Mesodermal cell (in vitro differentiated cells): Measurements from ENCODE around the gene EIF4A3.

ENCODE experiments used
- H3K27ac ChIP-seq: 2 replicates; pipeline ENCODE4 v1.7.0; 2013; ENCODE audit warnings: mild to moderate bottlenecking, low read depth, low read length, moderate library complexity; ENCODE audit not compliant: severe bottlenecking
- H3K36me3 ChIP-seq: 2 replicates; pipeline ENCODE4 v1.7.1; 2013; ENCODE audit warnings: mild to moderate bottlenecking, low read length, moderate library complexity; ENCODE audit not compliant: control insufficient read depth, insufficient read depth
- H3K4me1 ChIP-seq: one replicate; pipeline ENCODE4 v1.7.1; 2013; ENCODE audit warnings: mild to moderate bottlenecking, low read length; ENCODE audit not compliant: insufficient read depth, control insufficient read depth, poor library complexity, severe bottlenecking
- H3K4me3 ChIP-seq: 2 replicates; pipeline ENCODE4 v1.7.0; 2013; ENCODE audit warnings: low read length, control low read depth, mild to moderate bottlenecking; ENCODE audit not compliant: insufficient read depth, poor library complexity, severe bottlenecking; ENCODE audit errors: extremely low read depth
- H3K9me3 ChIP-seq: 2 replicates; pipeline ENCODE4 v1.7.1; 2013; ENCODE audit warnings: mild to moderate bottlenecking, low read length, moderate library complexity; ENCODE audit not compliant: control insufficient read depth
- WGBS, 2 experiments: methylation state at CpG; one replicate each; pipeline ENCODE4 v1.1.5; 2013; ENCODE audit warnings: missing lambda C conversion rate in 2 of 2; ENCODE audit not compliant: insufficient coverage in 2 of 2; 5-methylcytosine and 5-hydroxymethylcytosine counted together

The EIF4A3 gene

DNA sequence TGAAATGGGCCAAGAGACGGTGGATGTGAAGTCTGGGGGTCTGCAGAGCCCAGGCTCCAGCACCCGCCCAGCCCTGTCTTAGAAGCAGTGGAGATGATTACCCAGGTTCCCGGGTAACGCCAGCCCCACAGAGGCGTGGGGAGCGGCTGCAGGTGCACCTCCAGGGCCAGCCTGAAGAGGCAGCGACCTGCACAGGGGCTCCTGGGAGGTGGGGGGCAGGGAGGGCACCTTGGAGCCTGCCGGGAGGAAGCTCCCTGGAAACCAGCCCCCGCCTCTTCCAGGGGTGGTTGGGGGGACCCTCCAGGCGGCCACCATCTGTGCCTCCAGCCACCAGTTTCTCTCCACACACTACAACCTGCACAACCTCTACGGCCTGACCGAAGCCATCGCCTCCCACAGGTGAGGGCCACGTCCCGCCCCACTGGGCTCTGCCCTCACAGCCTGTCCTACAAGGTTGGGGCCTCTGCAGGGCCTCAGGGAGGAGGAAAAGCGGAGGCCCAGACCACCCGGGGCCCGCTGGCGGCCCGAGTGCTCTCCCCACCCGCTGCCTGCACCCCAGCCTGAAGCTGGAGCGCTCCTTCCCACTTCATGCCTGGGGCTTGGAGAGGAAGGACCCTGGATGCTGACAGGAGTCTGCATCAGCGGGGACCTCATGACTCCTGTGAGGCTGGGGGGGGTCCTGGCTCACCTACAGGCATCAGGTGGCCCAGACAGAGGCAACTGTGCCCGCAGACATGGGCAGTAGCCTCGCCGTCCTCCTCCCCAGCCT is 35.0 kb downstream of the EIF4A3 start:
- H3K9me3 ChIP-seq = peaks cover 9% of the 10 kb centered on the region

DNA sequence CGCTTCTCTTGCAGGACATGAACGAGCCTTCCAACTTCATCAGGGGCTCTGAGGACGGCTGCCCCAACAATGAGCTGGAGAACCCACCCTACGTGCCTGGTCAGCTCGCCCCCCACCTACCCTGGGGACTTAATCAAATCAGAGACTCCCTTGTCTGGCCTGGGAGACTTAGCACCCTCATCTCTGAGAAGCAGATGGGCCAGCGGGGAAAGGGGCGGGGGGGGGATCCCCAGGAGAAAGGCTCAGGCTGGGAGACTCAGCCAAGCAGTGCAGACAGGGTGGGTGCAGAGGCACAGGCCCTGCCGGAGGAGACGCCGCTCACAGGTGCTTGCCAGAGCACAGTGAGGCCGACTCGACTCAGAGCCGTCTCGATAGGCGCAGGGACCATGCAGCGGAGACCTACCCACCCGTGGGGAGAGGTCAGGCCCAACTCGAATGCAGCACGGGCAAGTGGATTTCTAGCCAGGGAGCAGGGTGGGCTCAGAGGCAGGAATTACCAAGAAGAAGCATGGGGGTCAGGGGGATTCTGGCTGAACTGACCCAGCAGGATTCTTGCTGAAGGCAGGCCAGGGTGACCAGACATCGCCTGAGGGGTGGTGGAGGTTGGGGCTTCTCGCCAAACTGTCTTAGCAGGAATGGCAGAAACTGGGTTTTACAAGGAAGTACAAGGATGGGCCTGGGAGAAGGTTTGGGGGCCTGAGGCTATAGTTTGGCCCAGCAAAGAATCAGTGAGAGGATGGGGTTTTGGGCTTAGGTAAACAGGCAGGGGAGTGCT is 35.8 kb downstream of the EIF4A3 start:
- no peak overlapping the region for H3K4me3 ChIP-seq
- H3K4me1 ChIP-seq = no peaks in the 10 kb centered on the region
- WGBS, 2 experiments = 95 to 98% methylated on average over 8 to 20 of the region's 21 CpGs
- peaks cover 3% of the 10 kb centered on the region for H3K36me3 ChIP-seq
- H3K27ac ChIP-seq = no peak overlapping the region
- peaks cover 9% of the 10 kb centered on the region for H3K9me3 ChIP-seq

More for the DNA sequence above, 35.0 kb downstream of the EIF4A3 start:
- Histone ChIP-seq H3K36me3 (peaks cover 3% of the 10 kb centered on the region), H3K4me1 (peaks cover 3% of the 10 kb centered on the region), H3K27ac (no peak overlapping the region), H3K4me3 (no peak overlapping the region)
- WGBS, 2 experiments = 84 to 94% methylated on average over 9 to 23 of the region's 26 CpGs

DNA sequence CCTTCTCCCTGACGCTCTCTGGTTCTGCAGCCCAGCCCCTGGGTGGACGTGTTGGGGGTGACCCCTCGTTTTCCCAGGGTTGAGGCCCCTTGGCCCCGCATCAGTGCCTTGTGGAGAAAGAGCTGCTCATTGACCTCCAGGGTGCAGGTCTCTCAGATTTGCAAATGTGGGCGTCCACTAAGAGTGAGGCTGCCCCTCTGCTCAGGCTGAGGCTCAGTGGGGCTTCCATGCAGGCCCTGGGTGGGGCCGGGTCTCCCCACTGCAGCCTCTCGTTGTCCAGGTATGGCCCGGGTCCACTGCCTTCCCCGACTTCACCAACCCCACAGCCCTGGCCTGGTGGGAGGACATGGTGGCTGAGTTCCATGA is 36.5 kb downstream of the EIF4A3 start:
- H3K9me3 ChIP-seq = peaks cover 9% of the 10 kb centered on the region
- H3K4me3 ChIP-seq = no peak overlapping the region
- no peaks in the 10 kb centered on the region for H3K4me1 ChIP-seq
- H3K27ac ChIP-seq = no peak overlapping the region
- 76 to 81% methylated on average over 6 to 9 of the region's 9 CpGs for WGBS, 2 experiments
- peaks cover 3% of the 10 kb centered on the region for H3K36me3 ChIP-seq

DNA sequence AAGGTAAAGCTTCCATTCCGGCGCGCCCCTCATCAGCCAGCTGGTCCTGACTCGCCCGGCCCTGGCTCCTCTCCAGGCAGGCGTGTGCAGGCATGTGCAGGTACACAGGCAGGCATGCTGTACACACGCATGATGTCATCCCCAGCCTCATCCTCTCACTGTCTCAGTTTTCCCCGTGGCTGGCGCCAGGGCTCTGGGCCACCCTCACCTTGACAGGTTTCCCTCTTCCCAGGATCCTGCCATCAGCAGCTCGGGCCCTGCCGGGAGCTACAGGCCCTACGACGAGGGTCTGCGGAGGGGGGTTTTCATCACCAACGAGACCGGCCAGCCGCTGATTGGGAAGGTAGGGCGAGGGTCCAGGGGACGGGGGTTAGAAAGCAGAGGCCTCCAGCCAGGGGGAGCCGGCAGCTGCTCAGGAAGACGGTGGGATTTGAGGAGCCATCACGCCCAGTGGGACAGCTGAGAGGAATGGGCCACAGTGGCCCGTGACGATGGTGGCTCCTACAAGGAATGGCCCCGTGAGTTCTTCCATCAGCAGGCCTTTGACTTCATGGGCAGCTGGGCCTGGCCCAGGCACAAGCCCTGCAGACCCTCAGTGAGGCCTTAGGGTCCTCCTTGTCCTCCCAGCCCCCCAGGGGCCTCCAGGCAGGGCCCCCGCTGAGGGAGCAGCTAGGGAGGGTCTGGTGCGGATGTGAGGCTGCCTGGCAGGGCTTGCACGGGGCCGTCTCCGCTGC is 37.0 kb downstream of the EIF4A3 start:
- 95 to 97% methylated on average over 24 of the region's 30 CpGs for WGBS, 2 experiments
- Histone ChIP-seq H3K4me3 (no peak overlapping the region), H3K36me3 (peaks cover 3% of the 10 kb centered on the region), H3K27ac (no peak overlapping the region), H3K9me3 (peaks cover 3% of the 10 kb centered on the region), H3K4me1 (no peaks in the 10 kb centered on the region)

DNA sequence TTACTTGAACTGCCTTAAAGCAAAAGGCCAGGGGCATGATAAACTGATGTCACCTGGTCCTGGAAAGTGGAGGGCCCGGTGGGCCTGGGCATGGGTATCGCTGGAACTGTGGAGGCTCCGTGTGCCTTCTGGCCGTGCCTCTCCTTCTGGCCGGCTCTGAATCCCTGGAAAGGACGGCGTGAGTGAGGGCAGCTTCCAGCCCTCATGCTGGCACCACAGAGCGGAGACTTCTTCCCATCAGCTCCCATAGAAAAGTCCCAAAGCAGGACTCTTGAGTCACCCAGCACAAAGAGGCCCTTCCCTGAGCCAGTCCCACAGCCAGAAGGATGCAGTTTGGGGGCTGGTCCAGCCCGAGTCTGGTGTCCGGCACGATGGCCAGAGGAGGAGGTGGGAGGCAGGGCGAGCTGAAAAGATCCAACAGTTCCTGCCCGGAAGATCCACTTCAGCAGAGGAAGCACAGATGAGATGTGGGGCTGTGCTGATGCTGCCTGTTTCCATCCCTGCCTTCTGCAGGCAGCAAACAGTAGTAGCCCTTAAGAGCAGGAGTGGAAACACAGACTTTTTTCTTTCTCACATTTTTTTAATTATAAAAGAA is 37.8 kb downstream of the EIF4A3 start:
- Histone ChIP-seq H3K4me1 (peaks cover 4% of the 10 kb centered on the region), H3K4me3 (no peak overlapping the region), H3K27ac (no peak overlapping the region), H3K36me3 (peaks cover 3% of the 10 kb centered on the region), H3K9me3 (no peaks in the 10 kb centered on the region)
- WGBS, 2 experiments = 93 to 97% methylated on average over 13 of the region's 13 CpGs

DNA sequence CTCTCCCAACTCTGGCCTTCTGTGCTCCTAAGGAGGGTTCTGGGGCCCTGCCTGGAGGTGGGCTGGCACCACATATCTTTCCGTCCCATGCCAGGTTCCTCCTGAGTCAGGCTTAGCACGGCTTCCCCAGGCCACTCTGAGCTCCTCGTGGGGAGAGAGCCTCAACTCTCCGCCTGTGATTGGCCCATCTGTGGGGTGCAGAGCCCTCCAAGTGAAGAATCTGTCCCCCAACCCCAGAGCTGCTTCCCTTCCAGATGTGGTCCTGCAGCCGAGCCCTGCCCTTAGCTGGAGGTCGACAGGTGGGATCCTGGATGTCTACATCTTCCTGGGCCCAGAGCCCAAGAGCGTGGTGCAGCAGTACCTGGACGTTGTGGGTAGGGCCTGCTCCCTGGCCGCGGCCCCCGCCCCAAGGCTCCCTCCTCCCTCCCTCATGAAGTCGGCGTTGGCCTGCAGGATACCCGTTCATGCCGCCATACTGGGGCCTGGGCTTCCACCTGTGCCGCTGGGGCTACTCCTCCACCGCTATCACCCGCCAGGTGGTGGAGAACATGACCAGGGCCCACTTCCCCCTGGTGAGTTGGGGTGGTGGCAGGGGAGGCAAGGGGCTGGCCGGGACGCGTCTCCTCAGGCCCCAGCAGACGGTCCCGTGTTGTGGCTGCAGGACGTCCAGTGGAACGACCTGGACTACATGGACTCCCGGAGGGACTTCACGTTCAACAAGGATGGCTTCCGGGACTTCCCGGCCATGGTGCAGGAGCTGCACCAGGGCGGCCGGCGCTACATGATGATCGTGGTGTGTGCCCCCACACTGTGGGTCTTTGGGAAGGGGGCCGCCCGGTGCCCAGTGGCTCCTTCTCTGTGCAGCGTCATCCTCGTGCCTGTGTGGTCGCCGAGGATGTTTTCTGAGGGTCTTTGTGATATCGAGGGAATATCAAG is 38.6 kb downstream of the EIF4A3 start:
- no peak overlapping the region for H3K27ac ChIP-seq
- WGBS, 2 experiments = 91 to 93% methylated on average over 30 to 35 of the region's 40 CpGs
- H3K36me3 ChIP-seq = peaks cover 3% of the 10 kb centered on the region
- H3K4me1 ChIP-seq = peaks cover 9% of the 10 kb centered on the region
- H3K4me3 ChIP-seq = no peak overlapping the region
- H3K9me3 ChIP-seq = no peaks in the 10 kb centered on the region

DNA sequence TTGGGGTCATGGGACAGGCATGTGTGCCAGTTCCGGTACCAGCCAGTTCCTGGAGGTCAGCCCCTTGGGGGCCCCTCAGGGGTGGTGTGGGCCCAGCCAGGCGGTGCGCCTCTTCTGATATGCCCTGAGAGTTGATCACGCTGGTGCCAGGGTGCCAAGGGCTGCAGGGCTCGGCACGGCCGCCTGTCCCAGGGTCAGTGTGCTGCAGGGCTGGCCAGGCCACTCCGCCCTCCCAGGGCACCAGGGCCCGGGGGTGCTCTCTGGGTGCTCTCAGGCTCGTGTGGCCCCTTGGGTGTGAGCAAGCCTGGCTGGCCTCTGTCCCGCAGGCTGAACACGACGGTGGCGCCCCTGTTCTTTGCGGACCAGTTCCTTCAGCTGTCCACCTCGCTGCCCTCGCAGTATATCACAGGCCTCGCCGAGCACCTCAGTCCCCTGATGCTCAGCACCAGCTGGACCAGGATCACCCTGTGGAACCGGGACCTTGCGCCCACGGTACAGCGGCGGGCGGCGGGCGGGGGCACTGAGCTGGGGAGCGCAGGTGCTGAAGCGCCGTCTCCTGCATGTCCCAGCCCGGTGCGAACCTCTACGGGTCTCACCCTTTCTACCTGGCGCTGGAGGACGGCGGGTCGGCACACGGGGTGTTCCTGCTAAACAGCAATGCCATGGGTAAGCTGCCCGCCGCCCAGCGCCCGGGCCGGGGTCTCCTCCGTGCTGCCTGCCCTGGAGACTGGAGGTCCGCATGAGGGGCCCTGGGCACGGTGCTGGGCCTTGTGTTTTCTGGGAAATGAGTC is 39.5 kb downstream of the EIF4A3 start:
- WGBS, 2 experiments = 90 to 93% methylated on average over 41 to 46 of the region's 46 CpGs
- Histone ChIP-seq H3K27ac (no peak overlapping the region), H3K36me3 (no peaks in the 10 kb centered on the region), H3K4me3 (no peak overlapping the region), H3K4me1 (peaks cover 10% of the 10 kb centered on the region), H3K9me3 (no peaks in the 10 kb centered on the region)

DNA sequence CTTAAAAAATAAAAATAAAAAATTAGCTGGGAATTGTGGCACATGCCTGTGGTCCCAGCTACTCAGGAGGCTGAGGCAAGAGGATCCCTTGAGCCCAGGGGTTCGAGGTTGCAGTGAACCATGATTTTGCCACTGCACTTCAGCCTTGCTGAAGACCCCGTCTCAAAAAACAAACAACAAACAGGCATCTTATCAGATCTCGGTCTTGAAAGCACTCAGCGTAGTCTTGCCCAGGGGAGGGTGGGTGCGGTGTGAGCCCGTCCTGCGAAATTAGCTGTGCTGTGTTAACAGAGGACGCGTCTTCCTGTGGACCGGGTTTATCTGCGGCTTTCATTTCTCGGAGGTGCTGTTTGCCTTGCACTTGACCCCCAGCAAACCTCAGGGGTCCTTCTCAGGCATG is 40.2 kb downstream of the EIF4A3 start:
- 87 to 98% methylated on average over 8 to 11 of the region's 12 CpGs for WGBS, 2 experiments

DNA sequence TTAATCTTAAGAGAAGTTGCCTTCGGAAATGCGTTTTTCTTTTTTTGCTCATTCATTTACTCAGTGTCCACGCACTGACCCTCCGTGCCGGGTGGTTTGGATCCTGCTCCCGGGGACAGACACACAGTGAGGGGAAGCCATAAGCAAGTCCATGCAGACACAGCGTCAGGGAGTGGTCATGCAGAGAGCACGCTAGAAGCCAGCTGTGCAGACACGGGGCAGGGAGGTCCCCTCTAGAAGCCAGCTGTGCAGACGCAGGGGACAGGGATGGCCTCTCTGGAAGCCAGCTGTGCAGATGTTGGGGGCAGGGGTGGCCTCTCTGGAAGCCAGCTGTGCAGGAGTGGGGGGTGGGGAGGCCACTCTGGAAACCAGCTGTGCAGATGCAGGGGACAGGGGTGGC is 40.8 kb downstream of the EIF4A3 start:
- H3K9me3 ChIP-seq = no peaks in the 10 kb centered on the region
- H3K4me3 ChIP-seq = no peak overlapping the region
- H3K27ac ChIP-seq = no peak overlapping the region
- no peaks in the 10 kb centered on the region for H3K36me3 ChIP-seq
- H3K4me1 ChIP-seq = peaks cover 14% of the 10 kb centered on the region
- 86 to 87% methylated on average over 9 to 10 of the region's 10 CpGs for WGBS, 2 experiments

More for the DNA sequence above, 40.2 kb downstream of the EIF4A3 start:
- peaks cover 14% of the 10 kb centered on the region for H3K4me1 ChIP-seq
- no peaks in the 10 kb centered on the region for H3K9me3 ChIP-seq
- H3K36me3 ChIP-seq = no peaks in the 10 kb centered on the region
- H3K27ac ChIP-seq = no peak overlapping the region
- H3K4me3 ChIP-seq = no peak overlapping the region
